DND-41 (cell line): Measurements from ENCODE around the gene KRT4.

Experiments used
- ATAC-seq: fragments of 200-7000 bp; cut with Tn5 transposase; 3 replicates; pipeline ENCODE4 v1.9.1; 2021; ENCODE audit warnings: low read depth; ENCODE audit not compliant: insufficient read depth
- DNase-seq: peaks from one replicate; pipeline ENCODE4 v3.0.0-alpha.2; 2020
- H2AFZ ChIP-seq: 2 replicates; pipeline ENCODE4 v1.6.0; 2012; ENCODE audit warnings: low read depth, low read length
- H3K27ac ChIP-seq: 2 replicates; pipeline ENCODE4 v1.5.1; 2012; ENCODE audit warnings: low read length, inconsistent platforms
- H3K27me3 ChIP-seq: fragments of 200-600 bp; sonication (generic); 2 replicates; pipeline ENCODE4 v1.6.0; 2012; ENCODE audit warnings: low read length, mild to moderate bottlenecking, inconsistent platforms; ENCODE audit not compliant: insufficient read depth, poor library complexity
- H3K36me3 ChIP-seq: 2 replicates; pipeline ENCODE4 v1.5.1; 2012; ENCODE audit warnings: low read length, inconsistent platforms; ENCODE audit not compliant: insufficient read depth
- H3K4me1 ChIP-seq: 2 replicates; pipeline ENCODE4 v1.5.1; 2012; ENCODE audit warnings: mild to moderate bottlenecking, low read length; ENCODE audit not compliant: insufficient read depth
- H3K4me2 ChIP-seq: 2 replicates; pipeline ENCODE4 v1.6.0; 2012; ENCODE audit warnings: mild to moderate bottlenecking, moderate library complexity, low read length, inconsistent platforms; ENCODE audit not compliant: insufficient read depth
- H3K4me3 ChIP-seq, 2 experiments: fragments of 200-600 bp in 1 of 2; shearing (Covaris generic) in 1 of 2; 2 replicates each; pipeline ENCODE4 v1.5.1; 2012 to 2016; ENCODE audit warnings: inconsistent platforms in 2 of 2, low read length in 2 of 2, mild to moderate bottlenecking in 2 of 2, low read depth in 1 of 2, moderate library complexity in 1 of 2
- H3K79me2 ChIP-seq: 2 replicates; pipeline ENCODE4 v1.6.0; 2012; ENCODE audit warnings: low read length, inconsistent platforms; ENCODE audit not compliant: insufficient read depth
- H3K9ac ChIP-seq: 2 replicates; pipeline ENCODE4 v1.6.0; 2012; ENCODE audit warnings: low read depth, mild to moderate bottlenecking, inconsistent platforms, low read length, moderate library complexity
- H3K9me3 ChIP-seq: 2 replicates; pipeline ENCODE4 v1.5.1; 2012; ENCODE audit warnings: low read length, moderate library complexity, mild to moderate bottlenecking, inconsistent platforms; ENCODE audit not compliant: insufficient read depth, severe bottlenecking
- H4K20me1 ChIP-seq: 2 replicates; pipeline ENCODE4 v1.6.0; 2012; ENCODE audit warnings: low read length; ENCODE audit not compliant: insufficient read depth
- EZH2 ChIP-seq: IDR thresholded peaks from 3 replicates; pipeline ENCODE4 v1.6.1; 2012; ENCODE audit warnings: borderline replicate concordance, low read depth, mild to moderate bottlenecking, moderate library complexity, low read length, inconsistent platforms; ENCODE audit not compliant: severe bottlenecking
- TF ChIP-seq, protein P1 (sequence below): IDR thresholded peaks from 2 replicates; pipeline ENCODE4 v1.5.1; 2012; ENCODE audit warnings: borderline replicate concordance, low read length, moderate library complexity, mild to moderate bottlenecking; ENCODE audit not compliant: poor library complexity, severe bottlenecking; ENCODE audit errors: extremely low read depth

The KRT4 gene

DNA sequence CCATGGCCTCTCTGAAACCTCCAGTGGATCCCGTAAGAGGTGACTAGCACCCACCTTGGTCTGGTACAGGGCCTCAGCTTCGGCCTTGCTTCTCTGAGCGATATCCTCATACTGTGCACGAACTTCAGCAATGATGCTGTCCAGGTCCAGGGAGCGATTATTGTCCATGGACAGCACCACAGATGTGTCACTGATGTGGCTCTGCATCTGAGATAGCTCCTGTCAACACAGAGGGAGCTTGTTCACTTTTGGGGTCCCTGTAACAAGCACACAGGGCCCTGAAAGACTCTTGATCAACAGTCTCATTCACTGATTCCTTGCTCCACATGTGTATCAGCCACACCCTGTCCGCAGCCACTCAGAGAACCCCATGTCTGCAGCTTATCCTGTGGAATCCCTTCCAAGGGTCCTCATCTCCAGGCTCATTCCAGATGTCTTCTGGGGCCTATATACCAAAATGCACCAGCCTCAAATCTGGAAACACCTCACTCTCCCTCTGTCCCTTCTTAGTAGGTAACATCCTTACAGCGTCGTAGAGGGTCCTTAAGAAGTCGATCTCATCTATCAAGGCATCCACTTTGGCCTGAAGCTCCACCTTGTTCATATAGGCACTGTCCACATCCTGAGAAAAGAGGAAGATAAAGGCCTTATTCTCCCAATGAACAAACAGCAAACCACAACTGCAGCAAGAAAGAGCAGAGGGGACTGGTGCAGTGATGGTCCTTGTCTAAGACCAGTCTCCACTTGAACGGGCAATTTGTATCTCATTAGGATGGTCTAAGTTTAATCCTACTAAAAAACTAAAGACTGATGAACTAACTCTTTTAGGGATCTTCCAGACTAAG, 21.5 kb downstream of the KRT4 start:
- H3K4me1 ChIP-seq: no peaks in the 10 kb centered on the region
- ATAC-seq (no peak), DNase-seq (no peak)
- H3K9me3 ChIP-seq: no peaks in the 10 kb centered on the region
- no peak overlapping the region for H3K9ac ChIP-seq
- no peak overlapping the region for H2AFZ ChIP-seq
- H3K4me2 ChIP-seq: no peak overlapping the region
- no peaks in the 10 kb centered on the region for H3K27me3 ChIP-seq
- no peaks in the 10 kb centered on the region for H3K79me2 ChIP-seq
- H3K27ac ChIP-seq: no peak overlapping the region
- TF ChIP-seq, protein P1, sequence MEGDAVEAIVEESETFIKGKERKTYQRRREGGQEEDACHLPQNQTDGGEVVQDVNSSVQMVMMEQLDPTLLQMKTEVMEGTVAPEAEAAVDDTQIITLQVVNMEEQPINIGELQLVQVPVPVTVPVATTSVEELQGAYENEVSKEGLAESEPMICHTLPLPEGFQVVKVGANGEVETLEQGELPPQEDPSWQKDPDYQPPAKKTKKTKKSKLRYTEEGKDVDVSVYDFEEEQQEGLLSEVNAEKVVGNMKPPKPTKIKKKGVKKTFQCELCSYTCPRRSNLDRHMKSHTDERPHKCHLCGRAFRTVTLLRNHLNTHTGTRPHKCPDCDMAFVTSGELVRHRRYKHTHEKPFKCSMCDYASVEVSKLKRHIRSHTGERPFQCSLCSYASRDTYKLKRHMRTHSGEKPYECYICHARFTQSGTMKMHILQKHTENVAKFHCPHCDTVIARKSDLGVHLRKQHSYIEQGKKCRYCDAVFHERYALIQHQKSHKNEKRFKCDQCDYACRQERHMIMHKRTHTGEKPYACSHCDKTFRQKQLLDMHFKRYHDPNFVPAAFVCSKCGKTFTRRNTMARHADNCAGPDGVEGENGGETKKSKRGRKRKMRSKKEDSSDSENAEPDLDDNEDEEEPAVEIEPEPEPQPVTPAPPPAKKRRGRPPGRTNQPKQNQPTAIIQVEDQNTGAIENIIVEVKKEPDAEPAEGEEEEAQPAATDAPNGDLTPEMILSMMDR: no peak
- no peak for TF ChIP-seq EZH2
- H4K20me1 ChIP-seq: 0 out of 2 replicates have a peak, but pooled peaks cover 2% of the 10 kb centered on the region
- no peaks in the 10 kb centered on the region for H3K36me3 ChIP-seq
- H3K4me3 ChIP-seq: no peak overlapping the region

DNA sequence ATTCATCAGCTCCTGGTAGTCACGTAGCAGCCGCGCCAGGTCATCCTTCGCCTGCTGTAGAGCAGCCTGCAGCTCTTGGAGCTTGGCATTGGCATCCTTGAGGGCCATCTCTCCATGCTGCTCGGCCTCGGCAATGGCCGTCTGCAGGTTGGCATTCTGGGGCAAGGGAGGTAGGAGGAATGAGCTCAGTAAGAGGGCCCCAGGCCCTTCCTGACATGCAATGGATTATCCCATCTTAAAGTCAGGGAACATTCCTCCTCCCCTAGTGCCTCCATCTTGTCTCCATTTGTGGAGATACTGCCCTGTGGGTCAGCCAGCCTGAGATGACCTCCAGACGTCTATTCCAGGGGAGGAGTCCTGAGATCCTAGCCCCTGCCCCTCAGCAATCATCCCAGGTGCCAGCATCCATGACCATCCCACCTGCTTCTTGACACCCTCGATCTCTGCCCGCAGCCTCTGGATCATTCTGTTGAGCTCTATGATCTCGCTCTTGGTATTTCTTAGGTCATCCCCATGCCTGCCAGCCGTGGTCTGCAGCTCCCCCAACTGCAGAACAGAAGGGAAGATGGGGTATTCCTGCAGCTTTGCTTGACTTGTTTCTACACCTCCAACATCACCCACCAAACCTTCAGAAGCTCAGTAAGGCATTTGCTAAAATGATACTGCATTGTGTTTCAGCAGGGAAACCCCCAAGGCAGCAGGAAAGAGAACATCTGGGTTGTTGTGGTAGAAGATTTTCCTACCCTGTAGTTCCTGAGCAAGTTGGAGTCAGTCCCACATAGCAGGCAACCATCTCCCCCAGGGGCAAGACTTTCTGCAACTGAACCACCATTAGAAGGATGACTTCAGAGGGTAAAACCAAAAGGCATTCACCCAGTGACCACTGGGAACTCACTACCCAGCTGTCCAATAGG, 22.4 kb downstream of the KRT4 start:
- Histone ChIP-seq H3K9me3 (no peaks in the 10 kb centered on the region), H3K79me2 (no peaks in the 10 kb centered on the region), H3K4me1 (no peaks in the 10 kb centered on the region), H4K20me1 (0 out of 2 replicates have a peak, but pooled peaks cover 2% of the 10 kb centered on the region), H3K4me3 (no peak overlapping the region), H2AFZ (no peak overlapping the region), H3K4me2 (no peak overlapping the region), H3K36me3 (no peaks in the 10 kb centered on the region), H3K9ac (no peak overlapping the region), H3K27me3 (no peaks in the 10 kb centered on the region), H3K27ac (no peak overlapping the region)
- ATAC-seq: no peak
- no peak for TF ChIP-seq EZH2
- TF ChIP-seq, protein P1: no peak
- DNase-seq: no peak

DNA sequence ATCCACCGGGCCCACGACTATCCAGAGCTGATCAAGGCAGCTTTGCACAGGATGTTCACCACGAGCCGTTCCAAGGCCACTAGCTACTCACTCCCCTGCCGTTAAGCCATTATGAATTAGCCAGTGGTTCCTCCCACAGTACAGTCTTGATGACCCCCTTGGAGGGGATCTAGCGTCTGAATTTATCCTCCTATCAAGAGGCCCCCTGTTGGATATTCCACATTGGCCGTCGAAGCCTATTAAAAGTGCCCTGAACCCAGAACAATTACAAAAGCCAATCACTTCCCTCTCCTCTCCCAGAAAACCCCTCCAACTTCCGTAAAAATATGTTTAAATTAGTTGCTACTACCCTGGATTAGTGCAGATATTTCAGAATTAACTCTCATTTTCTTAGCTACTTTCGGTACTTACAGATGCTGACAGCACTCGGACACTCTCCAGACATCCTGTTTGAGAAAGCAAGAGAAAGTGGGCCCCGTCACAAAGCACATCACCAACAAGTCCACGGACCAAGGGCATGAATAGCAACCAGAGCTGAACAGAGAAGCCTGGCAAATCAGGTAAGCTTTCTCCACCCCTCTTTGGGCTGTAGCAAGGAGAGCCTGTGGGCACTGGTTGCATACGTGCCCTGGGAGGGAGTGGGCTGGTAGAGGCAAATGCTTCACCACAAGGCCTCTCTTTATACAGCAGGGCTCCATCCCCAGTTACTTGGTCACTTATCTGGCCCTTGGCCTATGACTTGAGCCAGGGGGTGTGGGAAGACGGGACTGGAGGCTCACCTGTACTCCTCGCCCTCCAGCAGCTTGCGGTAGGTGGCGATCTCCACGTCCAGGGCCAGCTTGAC, 23.3 kb downstream of the KRT4 start:
- Histone ChIP-seq H3K27ac (no peak overlapping the region), H3K4me2 (no peak overlapping the region), H4K20me1 (no peaks in the 10 kb centered on the region), H3K4me1 (no peaks in the 10 kb centered on the region), H3K79me2 (no peaks in the 10 kb centered on the region), H3K9me3 (no peaks in the 10 kb centered on the region), H3K27me3 (no peaks in the 10 kb centered on the region), H3K36me3 (no peaks in the 10 kb centered on the region), H3K9ac (no peak overlapping the region), H3K4me3 (no peak overlapping the region), H2AFZ (no peak overlapping the region)
- TF ChIP-seq EZH2: no peak
- TF ChIP-seq, protein P1: no peak
- DNase-seq: no peak
- no peak for ATAC-seq
